ENCODE results near the gene SCG3. TPM values are rescaled to one million over a fixed set of nuclear protein-coding genes. Genes with fewer than 3 reads are reported as not detected.
A peak's percentile ranks its signal among the peaks of the same experiment; 100 is the strongest.
"Not testable (repeated sequence)": the region's sequence is repeated elsewhere in the genome, so short reads cannot be mapped to it uniquely, and the experiment has no call there.

Gene SCG3
- under 1 TPM in 2 of 3 donors, not detected in 1; 0.06 to 0.16 TPM for polyA plus RNA-seq (ENCODE audit: insufficient read length in 3 of 3)
- long read RNA-seq, donor 1: 0 reads
- long read RNA-seq, donor 2: 0 reads
- long read RNA-seq, donor 3: 0 reads
- long read RNA-seq, donor 4: 0 reads
- long read RNA-seq, donor 5: 0 reads
- long read RNA-seq, donor 6: 0 reads
- long read RNA-seq, donor 7, partial matches to known transcripts: 0 of 1 reads
- long read RNA-seq, donor 7, other reads (novel, unspliced or antisense): 0 of 1 reads
- long read RNA-seq, donor 8: 0 reads
- long read RNA-seq, donor 9: 0 reads
- long read RNA-seq, donor 10: 0 reads
- long read RNA-seq, donor 11: 0 reads
- long read RNA-seq, donor 12: 0 reads
- long read RNA-seq, donor 13: 0 reads
- long read RNA-seq, donor 14: 0 reads
- long read RNA-seq, donor 15: 0 reads
- long read RNA-seq, donor 16: 0 reads

DNA sequence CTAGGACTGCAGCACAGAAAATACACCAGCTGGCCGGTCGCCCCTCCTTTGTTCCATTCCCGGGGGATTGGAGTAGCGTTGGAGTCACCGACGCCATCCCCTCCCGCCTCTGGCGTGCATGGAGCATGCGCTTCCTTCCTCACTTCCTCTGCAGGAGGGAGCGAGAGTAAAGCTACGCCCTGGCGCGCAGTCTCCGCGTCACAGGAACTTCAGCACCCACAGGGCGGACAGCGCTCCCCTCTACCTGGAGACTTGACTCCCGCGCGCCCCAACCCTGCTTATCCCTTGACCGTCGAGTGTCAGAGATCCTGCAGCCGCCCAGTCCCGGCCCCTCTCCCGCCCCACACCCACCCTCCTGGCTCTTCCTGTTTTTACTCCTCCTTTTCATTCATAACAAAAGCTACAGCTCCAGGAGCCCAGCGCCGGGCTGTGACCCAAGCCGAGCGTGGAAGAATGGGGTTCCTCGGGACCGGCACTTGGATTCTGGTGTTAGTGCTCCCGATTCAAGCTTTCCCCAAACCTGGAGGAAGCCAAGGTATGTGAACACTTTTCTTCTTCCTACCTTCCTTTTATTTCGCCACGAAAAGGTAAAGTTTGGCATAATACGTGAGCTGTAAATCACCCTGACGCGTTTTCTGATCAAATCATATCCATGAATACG is at the start of gene SCG3:
TSS of gene SCG3 (plus strand) at position 201 of the 661 bp plus-strand sequence. CDS start at position 454, 253 bp downstream.
- DNase-seq (ENCODE audit: extremely low read depth in 1 of 11, low read depth in 9 of 11, low spot score in 4 of 11): peak; percentile 65 to 84 (median 78)

DNA sequence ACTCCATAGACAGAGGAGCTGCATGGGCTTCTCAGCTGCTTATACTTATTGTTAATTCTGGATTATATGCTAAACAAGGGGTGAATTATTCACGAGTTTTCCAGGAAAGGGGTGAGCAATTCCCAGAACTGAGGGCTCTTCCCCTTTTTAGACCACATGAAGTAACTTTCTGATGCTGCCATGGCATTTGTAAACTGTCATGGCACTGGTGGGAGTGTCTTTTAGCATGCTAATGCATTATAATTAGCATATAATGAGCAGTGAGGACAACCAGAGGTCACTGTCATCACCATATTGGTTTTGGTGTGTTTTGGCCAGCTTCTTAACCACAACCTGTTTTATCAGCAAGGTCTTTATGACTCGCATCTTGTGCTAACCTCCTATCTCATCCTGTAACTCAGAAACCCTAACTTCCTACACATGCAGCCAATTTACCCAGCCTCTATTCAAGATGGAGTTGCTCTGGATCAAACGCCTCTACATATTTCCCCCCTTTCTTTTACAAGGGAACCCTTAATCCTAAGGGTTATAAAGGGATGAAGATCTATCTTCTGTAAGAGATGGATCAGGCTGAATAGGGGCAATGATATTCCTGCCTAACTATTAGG is 46.6 kb upstream of the SCG3 start:
- DNase-seq (ENCODE audit: extremely low read depth in 1 of 11, low read depth in 9 of 11, low spot score in 4 of 11): no peak

DNA sequence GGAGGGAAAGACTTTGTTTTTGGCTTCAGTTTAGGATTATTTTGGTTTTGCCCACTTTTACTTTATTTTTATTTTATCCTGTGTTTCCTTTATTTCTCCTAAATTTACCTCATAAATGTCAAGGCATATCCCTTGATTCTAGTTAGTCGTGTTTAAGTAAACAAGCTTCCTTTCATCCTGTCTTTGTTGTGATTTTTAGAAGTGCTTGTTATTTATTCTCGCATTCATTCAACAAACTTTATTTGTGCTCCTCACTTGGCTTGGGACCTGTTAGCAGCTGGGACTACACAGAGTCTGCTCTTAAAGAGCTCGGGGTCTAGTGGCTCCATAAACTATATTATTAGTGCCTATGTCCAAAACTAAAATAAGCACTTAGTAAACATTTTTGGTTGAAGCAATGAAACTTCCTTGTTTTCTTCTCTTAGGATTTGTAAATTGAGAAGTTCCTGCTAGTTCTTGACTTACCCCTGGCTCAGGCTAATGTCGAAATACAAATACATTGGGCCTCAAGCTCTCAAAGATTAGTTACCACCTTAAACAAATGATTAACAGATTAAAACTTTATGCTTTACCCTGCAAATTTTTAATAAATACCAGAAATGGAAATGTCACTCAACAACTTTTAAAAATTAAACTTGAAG is 39.7 kb upstream of the SCG3 start:
- DNase-seq (ENCODE audit: extremely low read depth in 1 of 11, low read depth in 9 of 11, low spot score in 4 of 11): peak in 3 of 11 donors; percentile 20 to 22 (median 20)

GRCh38 chr15:51642696-51643095 is 38.6 kb upstream of the SCG3 start:
- DNase-seq (ENCODE audit: extremely low read depth in 1 of 11, low read depth in 9 of 11, low spot score in 4 of 11): no peak

DNA sequence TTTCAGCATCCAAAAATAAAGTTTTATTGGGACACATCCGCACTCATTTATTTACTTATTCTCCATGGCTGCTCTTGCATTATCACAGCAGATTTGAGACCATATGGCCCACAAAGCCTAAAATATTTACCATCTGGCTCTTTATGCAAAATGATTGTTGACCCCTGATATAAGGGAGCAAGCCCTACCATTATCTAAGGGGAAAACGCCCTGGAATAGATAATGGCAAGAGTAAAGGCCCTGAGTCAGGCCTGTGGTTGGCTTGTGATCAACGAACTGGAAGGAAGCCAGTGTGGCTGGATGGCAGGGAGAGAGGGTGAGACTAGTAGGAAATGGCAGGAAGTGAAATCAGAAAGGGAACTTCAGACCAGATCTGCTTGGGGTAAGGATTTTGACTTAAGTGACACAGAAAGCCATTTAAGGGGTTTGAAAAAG is 34.2 kb upstream of the SCG3 start:
- DNase-seq (ENCODE audit: extremely low read depth in 1 of 11, low read depth in 9 of 11, low spot score in 4 of 11): no peak

DNA sequence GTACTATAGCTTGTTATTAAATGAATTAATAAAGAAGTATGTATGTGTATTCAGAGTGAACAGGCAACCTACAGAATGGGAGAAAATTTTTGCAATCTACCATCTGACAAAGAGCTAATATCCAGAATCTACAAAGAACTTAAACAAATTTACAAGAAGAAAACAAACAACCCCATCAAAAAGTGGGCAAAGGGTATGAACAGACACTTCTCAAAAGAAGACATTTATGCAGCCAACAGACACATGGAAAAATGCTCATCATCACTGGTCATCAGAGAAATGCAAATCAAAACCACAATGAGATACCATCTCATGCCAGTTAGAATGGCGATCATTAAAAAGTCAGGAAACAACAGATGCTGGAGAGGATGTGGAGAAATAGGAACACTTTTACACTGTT is 33.2 kb upstream of the SCG3 start:
- DNase-seq (ENCODE audit: extremely low read depth in 1 of 11, low read depth in 9 of 11, low spot score in 4 of 11): not testable (repeated sequence)

DNA sequence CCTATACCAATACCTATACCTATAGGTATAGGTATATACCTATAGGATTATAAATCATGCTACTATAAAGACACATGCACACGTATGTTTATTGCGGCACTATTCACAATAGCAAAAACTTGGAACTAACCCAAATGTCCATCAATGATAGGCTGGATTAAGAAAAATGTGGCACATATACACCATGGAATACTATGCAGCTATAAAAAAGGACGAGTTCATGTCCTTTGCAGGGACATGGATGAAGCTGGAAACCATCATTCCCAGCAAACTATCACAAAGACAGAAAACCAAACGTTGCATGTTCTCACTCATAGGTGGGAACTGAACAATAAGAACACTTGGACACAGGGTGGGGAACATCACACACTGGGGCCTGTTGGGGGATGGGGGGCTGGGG is 32.7 kb upstream of the SCG3 start:
- not testable (repeated sequence) for DNase-seq (ENCODE audit: extremely low read depth in 1 of 11, low read depth in 9 of 11, low spot score in 4 of 11)

DNA sequence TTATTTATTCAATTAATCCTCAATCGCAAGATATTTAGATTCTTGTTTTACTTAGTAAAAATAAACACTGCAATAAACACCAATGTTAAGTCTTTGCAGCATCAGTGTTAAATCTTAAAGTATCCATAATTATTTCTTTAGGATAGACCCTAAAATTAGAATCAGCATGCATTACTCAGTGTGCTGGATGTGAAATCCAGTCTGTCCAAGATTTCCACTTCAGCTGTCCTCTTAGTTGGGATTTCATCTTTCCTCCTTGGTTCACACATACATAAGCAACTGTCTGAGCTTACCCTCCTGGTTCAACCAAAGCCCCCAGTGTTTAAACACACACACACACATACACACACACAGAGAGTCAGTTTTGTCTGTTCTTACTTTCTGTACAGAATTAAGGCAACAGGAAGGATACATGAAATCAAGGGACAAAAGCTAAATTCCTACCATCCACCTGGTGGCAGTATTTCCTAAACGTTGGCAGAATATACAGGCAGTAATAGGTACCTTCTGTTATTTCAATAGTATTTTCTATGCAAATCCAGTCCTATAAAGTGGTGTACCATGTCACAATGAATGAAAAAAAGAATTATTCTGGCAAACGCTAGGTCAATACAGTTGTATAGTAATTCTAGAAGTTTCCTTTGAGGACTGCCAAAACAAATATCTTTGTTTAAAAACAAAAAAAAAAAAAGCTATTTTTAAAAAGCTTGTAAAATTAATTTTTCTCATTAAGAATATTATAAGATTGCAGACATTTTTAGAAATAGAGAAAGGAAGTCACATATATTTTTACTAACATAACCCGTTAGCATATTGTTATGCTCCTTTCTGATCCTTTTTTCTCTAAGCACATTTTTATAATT is 31.4 kb upstream of the SCG3 start:
- DNase-seq (ENCODE audit: extremely low read depth in 1 of 11, low read depth in 9 of 11, low spot score in 4 of 11): peak; percentile 33 to 77 (median 49)

DNA sequence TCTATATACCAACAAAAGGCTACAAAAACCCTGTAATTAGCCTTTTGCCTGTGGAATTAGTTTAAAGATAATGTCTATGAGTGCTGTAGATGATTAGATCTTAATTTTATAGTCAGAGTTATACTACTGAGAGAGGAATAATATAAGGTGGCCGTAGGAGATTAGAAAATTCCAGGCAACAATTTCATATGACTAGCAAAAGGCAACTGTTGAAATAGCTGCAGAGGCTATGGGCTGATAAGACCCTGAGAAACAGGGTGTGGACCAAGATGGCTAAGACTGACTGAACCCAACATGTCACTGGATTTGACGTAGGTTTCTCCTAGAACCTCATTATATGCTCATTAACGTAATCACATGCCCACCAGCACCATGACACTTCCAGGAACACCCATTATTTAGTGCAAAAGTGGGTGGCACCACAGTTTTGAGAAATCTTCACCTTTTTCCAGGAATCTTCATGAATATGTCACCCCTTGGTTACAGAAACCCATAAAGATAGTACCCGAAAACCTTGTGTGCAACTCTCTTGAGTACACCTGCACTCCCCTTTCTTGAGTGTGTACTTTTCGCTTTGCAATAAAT is 29.1 kb upstream of the SCG3 start:
- no peak for DNase-seq (ENCODE audit: extremely low read depth in 1 of 11, low read depth in 9 of 11, low spot score in 4 of 11)

DNA sequence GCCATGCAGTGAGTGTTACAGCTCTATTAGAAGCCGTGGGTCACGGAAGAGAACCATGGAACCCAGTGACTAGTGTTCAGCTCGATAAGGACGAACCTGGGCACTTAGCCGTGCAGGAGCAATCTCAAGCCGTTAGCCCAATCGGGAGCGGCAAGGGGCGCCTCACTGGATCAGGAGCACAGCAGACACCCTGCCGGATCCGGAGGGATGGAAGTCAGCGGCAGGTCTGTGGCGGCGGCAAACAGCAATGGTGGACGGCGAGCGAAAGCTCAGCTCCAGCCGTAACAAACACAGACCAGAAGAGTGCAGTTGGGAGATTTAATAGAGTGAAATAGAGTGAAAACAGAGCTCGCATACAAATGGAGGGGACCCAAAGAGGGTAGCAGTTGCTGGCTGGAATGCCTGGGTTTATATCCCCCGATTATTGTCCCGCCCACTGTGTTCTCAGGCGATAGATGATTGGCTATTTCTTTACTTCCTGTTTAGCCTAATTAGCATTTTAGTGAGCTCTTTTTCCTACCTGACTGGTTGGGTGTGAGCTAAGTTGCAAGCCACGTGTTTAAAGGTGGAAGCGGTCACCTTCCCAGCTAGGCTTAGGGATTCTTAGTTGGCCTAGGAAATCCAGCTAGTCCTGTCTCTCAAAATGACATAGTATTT is 25.8 kb upstream of the SCG3 start:
- DNase-seq (ENCODE audit: extremely low read depth in 1 of 11, low read depth in 9 of 11, low spot score in 4 of 11): not testable (repeated sequence)

GRCh38 chr15:51658664-51659063 is 22.6 kb upstream of the SCG3 start:
- no peak for DNase-seq (ENCODE audit: extremely low read depth in 1 of 11, low read depth in 9 of 11, low spot score in 4 of 11)

- DNase-seq (ENCODE audit: extremely low read depth in 1 of 11, low read depth in 9 of 11, low spot score in 4 of 11): no peak
Observed at GRCh38 chr15:51661072-51661471, 20.2 kb upstream of the SCG3 start.

- no peak for DNase-seq (ENCODE audit: extremely low read depth in 1 of 11, low read depth in 9 of 11, low spot score in 4 of 11)
Observed at GRCh38 chr15:51667478-51667877, 13.8 kb upstream of the SCG3 start.

DNA sequence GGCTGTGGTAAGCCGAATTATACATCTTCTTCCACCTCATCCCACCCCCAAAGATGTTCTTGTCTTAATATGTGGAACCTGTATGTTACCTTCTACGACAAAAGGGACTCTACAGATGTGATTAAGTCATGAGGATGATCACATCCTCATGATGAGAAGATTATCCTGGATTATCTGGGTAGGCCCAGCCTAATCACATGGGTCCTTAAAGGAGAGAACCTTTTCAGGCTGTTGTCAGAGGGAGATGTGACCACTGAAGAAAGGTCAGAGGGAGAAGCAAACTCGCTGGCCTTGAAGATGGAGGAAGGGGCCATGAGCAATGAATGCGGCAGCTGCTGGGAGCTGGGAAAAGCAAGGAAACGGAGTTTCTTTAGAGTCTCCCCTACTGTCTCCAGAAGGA is 12.9 kb upstream of the SCG3 start:
- no peak for DNase-seq (ENCODE audit: extremely low read depth in 1 of 11, low read depth in 9 of 11, low spot score in 4 of 11)

- no peak for DNase-seq (ENCODE audit: extremely low read depth in 1 of 11, low read depth in 9 of 11, low spot score in 4 of 11)
Observed at GRCh38 chr15:51669381-51669780, 11.9 kb upstream of the SCG3 start.

DNA sequence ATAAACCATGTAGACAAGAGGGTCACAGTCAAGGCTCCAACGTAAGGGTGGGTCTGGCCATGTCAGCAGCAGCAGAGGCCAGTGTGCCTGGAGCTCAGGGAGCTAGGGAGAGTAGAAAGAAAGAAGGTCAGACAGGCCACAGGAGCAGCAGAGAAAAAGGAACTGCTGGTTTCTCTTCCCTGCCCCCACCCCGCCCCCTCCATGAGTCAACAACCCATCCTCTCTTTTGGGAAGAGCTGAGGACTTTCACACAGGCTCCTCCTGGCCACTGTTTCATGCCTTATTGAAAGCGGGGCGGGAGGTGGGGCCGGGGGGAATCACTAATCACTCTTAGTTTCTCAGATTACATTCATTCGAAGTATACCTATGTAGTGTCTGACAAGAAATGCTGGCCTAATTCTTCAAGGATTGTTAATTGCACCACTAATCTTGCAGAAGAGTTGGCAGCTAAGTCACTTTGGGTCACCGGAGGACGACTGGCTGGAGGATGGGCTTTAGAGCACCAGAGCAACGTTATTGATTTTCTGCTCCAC is 9.1 kb upstream of the SCG3 start:
- DNase-seq (ENCODE audit: extremely low read depth in 1 of 11, low read depth in 9 of 11, low spot score in 4 of 11): peak in 5 of 11 donors; percentile 4 to 17 (median 11)
